Gastroesophageal sphincter (tissue), 3 donors: Measurements from ENCODE around the gene PYGB.

Source experiments
- CTCF ChIP-seq, 4 experiments: fragments of 200-600 bp in 2 of 4; fragments of 450-650 bp in 2 of 4; sonication (generic) in 1 of 4; IDR thresholded peaks; one replicate each; pipeline ENCODE4 v1.5.1; 2017 to 2019; ENCODE audit warnings: antibody characterized with exemption in 4 of 4, mild to moderate bottlenecking in 2 of 4, moderate library complexity in 2 of 4
- POLR2A ChIP-seq, 2 donors: fragments of 450-650 bp; IDR thresholded peaks; one replicate each; pipeline ENCODE4 v1.6.1; 2017; ENCODE audit warnings: antibody characterized with exemption in 2 of 2, mild to moderate bottlenecking in 2 of 2, moderate library complexity in 1 of 2

GRCh38 chr20:25237610-25238318 is 10.1 kb upstream of the PYGB start:
- no peak for TF ChIP-seq CTCF (IDR thresholded peaks at IDR 0.05)
- no peak for TF ChIP-seq POLR2A (IDR thresholded peaks at IDR 0.05)
